Measurements from ENCODE around the gene DNAH11.

DNA sequence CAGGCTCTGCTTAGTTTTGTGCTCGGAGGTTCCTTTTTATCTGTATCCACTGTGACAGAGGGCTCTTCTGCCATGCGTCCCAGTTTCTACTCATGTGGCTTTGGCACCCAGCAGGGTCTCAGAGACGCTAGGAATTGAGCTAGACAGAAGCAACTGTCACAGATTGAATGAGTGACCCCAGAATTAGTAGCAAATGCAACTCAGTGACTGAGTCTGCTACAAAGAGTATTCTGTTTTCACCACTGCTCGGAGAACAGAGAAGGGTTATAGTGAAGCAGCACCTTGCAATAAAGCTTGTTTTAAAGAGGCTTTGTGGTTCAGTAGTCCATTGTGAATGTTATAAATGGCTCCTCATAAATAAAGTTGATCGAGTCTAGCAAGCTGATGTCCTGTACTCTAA lies 113.2 kb downstream of the DNAH11 start:
- no peak for TF ChIP-seq KDM5A (IDR thresholded peaks at IDR 0.05; ENCODE audit: low read length)
- no peak for TF ChIP-seq RFX5 (IDR thresholded peaks at IDR 0.05; ENCODE audit: borderline replicate concordance, low read depth, low read length)
